HG03432 (cell line): ENCODE measurements around the gene EHMT2.
"Not testable (repeated sequence)": the region's sequence is repeated elsewhere in the genome, so short reads cannot be mapped to it uniquely, and the experiment has no call there.

Source experiments
- ATAC-seq: cut with Tn5 transposase; IDR thresholded peaks from one replicate; pipeline ENCODE4 v1.9.1; 2021; ENCODE audit warnings: mild to moderate bottlenecking, moderate library complexity; ENCODE audit not compliant: unreplicated experiment

The EHMT2 gene

DNA sequence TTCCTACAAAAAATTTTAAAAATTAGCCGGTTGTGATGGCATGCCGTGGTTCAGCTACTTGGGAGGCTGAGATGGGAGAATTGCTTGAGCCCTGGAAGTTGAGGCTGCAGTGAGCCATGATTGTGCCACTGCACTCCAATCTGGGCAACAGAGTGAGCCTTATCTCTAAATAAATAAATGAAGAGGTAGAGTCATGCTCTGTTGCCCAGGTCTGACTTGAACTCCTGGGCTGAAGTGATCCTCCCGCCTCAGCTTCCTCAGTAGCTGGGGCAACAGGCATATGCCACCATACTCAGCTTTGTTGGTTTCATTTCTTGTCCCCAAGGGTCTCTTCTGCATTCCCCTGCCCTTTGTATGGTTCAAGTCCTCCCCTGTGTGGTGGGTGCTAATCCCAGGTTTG lies 53.0 kb downstream of the EHMT2 start:
- ATAC-seq = no peak

DNA sequence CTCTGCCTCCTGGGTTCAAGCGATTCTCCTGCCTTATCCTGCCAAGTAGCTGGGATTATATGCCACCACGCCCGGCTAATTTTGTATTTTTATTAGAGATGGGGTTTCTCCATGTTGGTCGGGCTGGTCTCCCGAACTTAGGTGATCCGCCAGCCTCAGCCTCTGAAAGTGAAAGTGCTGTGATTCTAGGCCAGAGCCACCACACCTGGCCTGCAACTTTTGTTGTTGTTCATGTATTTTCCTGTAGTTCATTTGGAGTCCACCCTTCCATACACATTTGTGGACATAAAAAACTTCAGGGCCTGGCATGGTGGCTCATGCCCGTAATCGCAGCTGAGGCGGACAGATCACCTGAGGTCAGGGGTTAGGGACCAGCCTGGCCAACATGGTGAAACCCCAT lies 55.4 kb downstream of the EHMT2 start:
- no peak for ATAC-seq

DNA sequence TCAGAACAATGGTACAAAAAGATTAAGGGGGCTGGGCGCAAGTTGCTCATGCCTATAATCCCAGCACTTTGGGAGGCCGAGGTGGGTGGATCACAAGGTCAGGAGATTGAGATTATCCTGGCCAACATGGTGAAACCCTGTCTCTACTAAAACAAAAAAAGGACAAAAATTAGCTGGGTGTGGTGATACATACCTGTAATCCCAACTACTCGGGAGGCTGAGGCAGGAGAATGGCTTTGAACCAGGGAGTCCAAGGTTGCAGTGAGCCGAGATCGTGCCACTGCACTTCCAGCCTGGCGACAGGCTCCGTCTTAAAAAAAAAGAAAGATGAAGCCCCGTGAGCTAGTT lies 57.7 kb downstream of the EHMT2 start:
- not testable (repeated sequence) for ATAC-seq

DNA sequence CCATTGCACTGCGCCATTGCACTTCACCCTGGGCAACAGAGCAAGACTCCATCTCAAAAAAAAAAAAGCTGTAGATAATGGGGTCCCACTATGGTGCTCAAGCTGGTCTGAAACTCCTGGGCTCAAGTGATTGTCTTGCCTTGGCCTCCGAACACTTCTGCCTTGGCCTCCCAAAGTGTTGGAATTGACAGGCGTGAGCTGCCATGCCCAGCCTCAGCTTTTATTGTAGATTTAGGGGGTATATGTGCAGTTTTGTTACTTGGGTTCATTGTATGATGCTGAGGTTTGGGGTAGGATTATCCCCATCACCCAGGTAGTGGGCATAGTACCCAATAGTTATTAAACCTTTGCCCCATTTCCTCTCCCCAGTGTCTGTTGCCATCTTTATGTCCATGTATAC lies 58.5 kb downstream of the EHMT2 start:
- no peak for ATAC-seq

DNA sequence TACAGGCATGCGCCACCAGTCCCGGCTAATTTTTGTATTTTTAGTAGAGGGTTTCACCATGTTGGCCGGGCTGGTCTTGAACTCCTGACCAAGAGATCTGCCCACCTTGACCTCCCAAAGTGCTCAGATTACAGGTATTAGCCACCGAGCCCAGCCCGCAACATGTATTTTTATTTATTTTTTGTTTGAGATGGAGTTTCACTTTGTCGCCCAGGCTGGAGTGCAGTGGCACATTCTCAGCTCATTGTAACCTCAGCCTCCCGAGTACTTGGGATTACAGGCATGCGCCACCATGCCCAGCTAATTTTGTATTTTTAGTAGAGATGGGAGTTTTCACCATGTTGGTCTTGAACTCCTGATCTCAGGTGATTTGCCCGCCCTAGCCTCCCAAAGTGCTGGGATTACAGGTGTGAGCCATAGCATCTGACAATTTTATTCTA lies 59.4 kb downstream of the EHMT2 start:
- not testable (repeated sequence) for ATAC-seq

DNA sequence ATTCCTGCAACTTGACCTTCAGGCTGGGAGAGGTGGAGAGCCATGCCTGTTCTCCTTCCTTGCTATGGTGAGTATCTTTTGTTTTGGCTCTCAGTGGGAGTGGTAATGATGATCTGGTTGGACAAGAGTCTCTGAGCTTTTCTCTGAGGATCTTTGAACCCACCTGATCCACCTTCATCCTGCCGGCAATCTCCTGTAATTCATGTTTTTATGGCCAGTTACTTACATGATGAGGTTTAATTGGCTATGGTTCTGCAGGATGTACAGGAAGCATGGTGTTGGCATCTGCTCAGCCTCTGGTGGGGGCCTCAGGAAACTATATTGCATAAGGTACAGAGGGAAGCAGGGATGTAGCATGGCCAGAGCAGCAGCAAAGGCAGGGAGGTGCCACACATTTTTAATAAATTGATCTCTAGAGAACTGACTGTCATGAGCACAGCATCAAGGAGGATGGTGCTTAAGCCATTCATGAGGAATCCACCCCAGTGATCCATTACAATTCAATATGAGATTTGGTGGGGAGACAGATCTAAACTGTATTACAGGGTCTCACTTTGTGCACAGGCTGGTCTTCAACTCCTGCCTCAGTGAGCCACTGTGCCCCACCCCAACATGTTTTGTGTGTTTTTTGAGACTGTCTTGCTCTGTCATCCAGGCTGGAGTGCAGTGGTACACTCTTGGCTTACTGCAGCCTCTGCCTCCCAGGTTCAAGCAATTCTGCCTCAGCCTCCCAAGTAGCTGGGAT lies 60.0 kb downstream of the EHMT2 start:
- ATAC-seq = no peak

DNA sequence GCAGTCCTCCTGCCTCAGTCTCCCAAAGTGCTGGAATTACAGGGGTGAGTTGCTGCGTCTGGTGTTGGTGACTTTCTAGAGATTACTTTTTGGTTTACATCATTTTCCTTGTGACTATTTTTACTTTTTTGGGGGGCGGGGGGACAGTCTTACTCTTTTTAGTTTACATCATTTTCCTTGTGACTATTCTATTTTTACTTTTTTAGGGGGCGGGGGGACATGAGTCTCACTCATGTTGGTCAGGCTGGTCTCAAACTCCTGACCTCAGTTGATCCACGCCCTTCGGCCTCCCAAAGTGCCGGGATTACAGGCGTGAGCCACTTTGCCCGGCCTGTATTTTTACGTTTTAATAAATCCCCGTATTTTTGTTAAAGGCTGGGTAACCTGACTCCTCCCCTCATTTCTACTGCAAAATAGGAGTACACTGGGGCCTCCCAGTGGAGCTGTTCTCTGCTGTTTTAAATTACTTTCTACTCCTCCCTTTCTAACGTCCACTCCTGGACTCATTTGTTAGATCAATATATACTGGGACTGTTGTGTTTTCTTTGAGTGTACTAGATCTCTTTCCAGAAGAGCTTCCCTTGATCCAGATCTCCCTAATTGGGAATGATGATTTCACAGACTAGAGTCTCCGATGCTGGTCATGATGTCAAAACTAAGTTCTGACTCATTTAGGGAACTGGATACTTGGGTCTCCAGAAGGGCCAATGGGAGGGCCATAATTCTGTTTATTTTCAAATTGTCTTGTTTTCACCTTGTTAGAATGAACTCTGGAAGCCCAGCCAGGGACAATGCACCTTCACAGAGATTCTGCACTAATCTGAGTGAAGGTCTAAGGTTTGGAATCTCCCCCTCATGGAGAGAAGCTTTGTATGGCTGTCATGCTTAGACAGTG lies 60.8 kb downstream of the EHMT2 start:
- no peak for ATAC-seq

DNA sequence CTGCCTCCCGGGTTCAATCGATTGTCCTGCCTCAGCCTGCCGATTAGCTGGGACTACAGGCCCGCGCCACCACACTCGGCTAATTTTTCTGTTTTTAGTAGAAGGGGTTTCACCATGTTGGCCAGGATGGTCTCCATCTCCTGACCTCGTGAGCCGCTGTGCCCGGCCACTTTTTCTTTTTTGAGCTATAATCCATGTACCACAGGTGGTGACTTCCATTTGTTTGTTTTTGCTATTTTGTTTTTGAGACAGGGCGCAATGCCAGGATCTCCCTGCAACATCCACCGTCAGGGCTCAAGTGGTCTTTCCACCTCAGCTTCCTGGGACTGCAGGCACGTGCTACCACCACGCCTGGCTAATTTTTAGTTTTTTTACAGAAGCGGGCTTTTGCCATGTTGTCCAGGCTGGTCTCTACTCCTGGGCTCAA lies 61.4 kb downstream of the EHMT2 start:
- ATAC-seq = no peak

DNA sequence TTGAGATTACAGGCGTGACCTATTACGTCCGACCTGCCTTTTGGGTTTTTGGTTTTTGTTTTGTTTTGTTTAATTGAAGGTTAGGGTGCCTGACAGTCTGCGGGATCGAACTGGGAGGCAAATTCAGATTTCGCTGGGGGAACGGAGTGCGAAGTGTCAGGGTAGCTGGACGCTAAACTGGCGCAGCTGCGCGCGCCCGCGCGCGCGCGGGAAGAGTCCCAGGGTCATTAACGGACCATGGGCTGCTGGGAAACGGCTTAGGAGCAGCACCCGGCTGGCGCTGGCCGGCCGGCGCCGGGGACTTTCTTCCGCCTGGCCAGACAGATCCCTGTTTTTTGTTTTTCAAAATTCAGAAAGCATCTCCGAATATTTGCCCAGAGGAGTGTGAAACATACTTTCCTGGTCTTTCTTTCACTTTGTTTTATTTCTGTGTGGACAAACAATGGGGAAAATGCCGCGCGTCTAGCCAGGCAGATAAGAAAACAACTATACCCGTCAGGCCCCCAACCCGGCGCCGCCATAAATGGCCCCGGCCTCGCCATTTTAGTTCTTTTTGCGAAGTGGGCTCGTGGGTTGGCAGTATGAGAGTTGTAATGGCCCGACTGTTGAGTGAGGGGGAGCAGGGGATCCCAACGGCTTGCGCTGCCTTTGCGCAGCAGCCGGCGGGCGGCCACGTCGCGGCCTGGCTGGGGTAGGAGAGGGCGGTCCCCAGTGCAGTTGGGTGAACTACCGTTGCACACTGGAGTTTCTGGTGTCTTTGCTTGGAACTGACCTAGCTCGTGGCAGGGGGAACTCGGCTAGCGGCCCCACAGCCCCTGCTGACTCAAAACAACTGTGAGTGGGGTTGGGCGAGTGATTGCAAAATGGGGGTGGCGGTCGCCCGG lies 62.9 kb downstream of the EHMT2 start:
- ATAC-seq = peak; percentile 51

DNA sequence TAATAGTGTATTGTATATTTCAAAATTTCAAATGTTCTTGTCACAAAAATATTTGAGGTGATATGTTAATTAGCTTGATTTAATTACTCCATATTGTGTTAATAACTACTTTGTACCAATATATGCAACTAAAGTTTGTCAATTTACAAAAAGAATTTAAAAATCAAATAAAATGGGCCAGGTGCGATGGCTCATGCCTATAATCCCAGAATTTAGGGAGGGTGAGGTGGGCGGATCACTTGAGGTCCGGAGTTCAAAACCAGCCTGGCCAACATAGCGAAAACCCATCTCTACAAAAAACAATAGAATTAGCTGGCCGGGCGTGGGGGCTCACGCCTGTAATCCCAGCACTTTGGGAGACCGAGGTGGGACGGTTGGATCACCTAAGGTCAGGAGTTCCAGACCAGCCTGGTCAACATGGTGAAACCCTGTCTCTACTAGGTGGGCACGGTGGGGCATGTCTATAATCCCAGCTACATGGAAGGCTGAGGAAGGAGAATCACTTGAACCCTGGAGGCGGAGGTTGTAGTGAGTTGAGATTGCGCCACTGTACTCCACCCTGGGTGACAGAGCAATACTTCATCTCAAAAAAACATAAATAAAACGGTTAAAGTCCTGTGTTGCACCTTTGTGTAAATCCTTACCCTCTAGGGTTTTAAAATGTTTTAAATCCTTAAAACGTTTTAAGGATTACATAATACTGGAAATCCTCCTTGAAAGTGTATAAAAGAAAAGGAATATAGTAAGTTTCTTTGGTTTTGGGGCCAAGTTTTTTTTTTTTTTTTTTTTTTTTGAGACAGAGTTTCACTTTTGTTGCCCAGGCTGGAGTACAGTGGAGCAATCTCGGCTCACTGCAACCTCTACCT lies 65.9 kb downstream of the EHMT2 start:
- no peak for ATAC-seq

DNA sequence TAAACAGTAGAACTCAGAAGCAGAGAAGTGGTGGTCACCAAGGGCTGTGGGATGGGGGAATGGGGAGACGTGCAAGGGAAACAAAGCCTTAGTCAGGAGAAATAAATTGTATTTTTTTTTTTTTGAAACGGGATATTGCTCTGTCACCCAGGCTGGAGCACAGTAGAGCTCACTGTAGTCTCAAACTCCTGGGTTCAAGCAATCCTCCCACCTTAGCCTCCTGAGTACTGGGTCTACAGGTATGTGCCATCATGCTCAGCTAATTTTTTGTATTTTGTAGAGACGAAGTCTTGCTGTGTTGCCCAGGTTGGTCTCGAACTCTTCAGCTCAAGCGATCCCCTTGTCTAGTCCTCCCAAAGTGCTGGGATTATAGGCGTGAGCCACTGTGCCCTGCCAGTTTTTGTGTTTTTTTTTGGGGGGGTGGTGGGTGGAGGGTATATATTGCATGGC lies 66.6 kb downstream of the EHMT2 start:
- no peak for ATAC-seq
